NCI-H510A treated with DMSO at 0.1 percent for 48 hours (cell line): ENCODE measurements around the gene F12.
"Not testable (repeated sequence)": the region's sequence is repeated elsewhere in the genome, so short reads cannot be mapped to it uniquely, and the experiment has no call there.

Source experiments
- DNase-seq: peaks from one replicate; lab custom pipeline; 2025; lab: John Stamatoyannopoulos, UW

F12 gene

DNA sequence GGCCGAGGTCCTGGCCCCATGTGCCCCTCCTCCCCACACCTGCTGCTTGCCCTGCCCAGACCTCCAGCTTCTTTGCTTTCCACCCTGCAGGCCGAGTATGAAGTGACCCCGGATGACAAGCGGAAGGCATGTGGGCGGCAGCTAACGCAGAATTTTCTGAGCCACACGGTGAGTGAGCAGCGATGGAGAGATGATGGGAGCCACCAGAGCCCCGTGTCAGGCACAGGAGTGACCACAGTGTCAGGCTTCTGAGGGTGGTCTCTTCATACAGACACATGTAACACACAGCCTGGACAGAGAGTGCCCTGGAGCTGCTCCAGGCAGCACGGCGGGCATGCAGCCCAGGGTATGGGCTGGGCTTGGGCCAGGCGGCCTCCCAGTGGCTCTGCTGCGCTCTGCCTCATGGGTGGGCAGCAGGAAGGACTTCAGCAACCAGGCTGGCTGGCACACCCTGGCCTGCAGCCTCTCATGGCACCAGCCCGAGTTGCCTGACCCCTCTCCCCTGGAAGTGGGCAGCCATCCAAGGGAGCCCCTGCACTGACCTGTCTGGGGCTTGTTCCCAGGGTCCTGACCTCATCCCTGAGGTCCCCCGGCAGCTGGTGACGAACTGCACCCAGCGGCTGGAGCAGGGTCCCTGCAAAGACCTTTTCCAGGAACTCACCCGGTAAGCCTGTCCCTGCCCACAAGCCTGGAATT is 22.9 kb upstream of the F12 start:
- DNase-seq: no peak

DNA sequence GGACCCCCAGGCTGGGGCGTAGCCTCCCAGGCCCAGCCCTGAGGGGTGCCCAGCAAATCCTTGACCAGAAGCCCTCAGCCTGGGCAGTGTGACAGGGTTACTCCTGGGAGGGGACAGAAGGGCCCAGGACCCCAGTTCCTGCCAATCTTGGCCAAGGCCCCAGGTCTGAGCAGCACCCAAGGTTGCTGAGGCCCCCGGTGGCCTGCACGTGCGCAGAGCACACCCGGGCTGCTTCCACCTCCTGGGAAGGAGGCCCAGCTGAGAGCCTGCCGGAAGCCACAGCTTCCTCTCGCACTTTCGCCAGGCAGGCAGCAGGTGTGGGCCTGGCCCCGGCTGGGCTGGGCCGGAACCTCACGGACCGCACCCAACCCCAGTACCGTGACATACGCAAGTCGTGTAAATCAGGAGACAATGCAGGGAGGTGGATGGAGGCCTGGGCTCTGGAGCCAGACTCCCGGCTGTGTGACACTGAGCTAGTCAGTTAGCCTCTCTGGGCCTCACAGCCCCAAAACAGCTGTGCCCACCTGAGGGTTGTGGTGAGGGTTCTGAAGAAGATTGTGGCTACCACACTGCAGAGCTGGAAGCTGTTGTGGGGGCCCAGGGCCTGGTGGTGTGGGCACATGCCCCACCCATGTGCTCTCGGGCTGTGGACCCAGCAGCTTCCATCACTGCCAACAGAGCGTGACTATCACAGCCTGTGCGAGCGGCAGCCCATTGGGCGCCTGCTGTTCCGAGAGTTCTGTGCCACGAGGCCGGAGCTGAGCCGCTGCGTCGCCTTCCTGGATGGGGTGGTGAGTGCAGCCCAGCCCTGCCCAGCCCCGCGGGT is 22.2 kb upstream of the F12 start:
- DNase-seq: no peak

DNA sequence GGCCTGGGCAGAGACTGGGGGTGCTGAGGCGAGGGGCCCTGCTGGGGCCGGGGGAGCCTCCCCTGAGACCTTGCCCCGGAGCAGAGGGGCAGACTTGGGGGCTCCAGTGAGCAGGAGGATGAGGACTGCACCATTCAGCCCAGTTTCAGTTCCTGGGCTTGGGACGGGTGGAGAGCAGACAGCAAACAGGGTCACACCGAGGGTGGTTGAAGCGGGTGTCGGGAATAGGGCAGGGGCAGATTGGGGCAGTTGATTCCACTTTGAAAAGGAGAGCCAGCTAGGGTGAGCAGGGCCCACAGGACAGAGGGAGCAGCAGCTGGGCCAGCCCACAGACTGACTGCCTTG is 21.6 kb upstream of the F12 start:
- DNase-seq: no peak

DNA sequence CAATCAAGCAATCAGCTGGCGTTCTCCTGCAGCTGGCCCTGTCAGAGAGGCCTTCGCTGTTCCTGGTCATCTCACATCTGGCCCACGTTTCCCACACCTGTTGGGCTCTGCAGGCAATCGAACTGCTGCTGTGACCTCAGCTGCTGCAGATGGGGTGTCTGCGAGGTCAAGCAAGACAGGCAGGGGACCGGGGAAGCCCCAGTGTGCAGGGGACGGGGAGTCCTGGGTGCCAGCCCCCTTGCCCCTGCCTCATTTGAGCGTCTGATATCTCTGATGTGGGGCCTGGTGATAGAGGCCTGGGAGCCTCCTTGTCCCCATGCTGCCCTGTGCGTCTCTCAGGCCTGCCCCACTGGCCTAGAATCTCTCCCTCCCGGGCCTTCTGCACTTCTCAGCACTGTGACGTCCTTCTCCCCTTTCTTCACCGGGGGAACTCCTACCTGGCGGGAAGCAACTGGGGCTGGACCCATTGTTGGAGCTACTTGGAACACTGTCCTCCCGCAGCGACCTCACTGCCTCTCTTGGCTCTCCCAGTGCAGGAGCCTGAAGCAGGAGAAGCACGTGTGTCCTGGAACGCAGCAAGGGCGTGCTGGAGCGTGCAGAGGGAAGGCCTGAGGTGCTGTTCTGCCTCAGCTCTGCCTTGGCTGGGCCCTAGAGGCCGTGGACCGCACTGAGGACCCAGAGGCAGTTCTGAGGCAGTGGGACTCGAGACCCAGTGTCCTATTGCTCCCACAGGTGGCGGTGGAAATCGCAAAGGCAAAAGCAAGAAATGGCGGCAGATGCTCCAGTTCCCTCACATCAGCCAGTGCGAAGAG is 21.0 kb upstream of the F12 start:
- DNase-seq: no peak

DNA sequence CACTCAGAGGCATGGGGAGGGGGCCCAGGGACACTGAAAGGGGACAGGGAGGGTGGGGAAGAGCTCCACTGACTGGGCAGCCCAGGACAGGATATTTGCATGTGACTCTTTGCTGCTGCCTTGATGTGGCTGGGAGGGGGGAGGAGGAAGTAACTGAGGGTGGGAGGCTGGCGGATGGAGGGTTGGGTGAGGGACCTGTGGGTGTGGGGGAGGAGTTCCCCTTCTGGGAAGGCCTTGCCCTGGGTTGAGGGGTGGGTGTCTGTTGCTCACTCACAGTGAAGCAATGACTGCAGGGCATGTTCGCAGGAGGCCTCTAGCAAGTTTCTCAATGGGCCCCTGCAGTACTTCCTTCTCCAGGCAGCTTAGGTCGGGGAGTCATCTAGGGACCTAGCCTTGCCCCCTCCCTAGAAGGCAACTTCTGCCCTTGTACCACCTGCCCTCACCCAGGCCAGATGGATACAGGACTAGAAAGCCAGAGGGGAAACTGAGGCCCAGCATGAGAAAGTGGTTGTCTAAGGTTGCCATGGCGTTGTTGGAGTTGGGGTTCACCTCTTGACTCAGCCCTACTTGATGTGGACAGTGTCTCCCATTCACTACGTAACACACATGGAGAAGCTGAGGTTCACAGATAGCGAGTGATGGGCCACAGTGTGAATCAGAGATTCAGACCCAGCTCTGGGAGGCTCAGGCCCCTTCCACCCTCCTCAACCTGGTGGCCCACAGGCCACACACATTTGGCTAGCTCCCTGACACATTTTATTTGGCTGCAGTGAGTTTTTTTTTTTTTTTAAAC is 20.1 kb upstream of the F12 start:
- no peak for DNase-seq

DNA sequence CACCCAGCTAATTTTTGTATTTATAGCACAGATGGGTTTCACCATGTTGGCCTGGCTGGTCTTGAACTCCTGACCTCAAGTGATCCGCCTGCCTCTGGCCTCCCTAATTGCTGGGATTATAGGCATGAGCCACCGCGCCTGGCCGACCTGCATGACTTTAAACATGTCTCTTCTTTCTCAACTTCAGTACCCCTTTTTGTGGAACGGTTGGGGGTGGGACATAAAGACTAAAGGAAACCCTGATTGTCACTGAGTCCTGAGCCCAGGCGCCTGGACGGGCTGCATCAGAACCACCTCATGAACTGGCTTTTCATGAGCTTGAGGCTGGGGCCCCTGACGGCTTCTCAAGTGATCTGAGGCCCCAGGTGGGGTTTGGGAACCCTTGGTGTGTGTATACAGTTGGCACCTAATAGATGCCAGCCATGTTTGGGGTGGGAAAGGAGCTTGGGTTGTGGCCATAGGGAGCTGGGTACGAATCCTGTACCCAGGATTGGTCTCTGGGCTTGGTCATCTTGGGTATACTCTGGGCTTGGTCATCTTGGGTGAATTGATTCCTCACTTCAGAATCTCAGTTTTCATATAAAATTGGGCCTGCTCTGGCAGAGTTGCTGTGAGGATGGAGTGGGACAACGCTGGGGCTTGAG is 19.3 kb upstream of the F12 start:
- no peak for DNase-seq

DNA sequence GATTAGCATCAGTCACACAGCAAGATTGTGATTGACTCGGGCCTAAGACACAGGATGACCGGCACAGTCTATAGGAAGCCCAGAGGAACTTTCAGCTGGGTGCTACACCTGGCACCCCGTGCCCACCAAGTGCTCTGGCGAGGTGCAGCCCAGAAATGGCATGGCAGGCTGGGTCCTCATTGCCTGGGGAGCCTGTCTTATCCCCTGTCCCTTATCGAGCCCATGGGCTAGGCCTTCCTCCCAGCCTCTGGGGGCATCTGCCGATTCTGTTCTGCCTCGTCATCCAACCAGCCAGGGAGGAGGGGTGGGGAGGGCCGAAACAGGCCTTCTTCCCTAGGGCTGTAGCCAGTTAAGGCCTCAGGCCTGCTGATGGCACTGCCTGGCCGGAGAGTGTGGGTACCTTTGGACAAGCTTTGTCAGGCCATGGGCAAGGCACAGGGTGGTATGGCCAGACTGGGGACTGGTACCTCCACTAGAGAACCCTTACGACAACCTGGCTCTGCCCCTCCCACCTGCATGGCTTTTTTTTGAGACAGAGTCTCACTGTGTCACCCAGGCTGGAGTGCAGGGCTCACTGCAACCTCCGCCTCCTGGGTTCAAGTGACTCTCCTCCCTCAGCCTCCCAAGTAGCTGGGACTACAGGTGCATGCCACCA is 18.7 kb upstream of the F12 start:
- no peak for DNase-seq

DNA sequence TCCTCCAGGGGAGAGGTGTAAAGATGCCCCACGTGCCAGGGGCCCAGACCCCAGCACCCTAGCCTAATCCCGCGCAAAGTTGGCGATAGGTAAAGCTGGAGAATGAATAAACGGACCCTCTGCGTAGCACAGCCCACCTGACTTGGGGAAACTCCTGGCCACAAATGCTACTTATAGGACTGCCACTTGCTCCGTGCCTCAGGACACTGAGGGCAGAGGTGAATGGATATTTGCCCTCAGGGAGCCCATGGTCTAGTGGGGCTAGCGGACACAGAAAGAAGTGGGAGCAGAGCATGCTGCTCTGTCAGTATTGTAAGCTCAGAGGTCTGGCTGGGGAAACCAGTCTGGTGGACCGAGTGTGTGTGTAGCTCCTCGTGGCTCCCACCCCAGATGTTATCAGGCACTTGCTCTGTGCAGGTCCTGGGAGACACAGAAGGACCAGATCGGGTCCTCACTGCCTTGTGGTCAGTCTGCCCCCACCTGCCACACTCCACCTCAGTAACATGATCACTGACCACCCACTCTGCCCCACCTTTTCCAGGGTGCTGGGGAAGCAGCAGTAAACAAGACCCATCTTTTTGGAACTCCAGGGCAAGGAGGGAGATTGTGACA is 18.0 kb upstream of the F12 start:
- DNase-seq: no peak

DNA sequence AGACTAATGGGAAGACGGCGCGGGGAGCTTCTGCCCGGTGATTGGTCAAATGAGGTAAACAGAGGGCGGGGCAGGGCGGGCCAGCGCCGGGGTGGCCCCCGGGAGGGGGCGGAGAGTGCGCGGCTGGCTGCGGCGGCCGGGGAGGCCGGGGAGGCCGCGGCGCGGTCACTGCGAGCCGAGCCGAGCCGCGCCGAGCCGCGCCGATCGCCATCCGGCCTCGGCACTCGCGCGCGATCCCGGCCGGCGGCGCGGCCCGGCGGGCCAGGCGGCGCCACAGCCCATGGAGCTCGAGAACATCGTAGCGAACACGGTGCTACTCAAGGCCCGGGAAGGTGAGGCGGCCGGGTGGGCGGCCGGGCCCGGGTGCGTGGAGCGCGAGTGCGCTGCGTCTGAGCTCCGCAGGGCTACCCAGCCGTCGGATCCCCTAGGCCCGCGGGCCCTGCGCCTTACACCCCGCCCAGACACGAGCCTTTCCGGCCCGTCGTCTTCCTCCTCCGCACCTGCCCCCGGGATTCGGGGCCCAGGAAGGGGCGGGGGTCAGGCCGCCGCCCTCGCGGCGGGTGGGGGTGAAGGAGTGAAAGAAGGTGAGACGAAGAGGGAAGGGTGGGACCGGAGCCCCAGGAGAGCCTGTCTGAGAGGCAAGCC is 17.3 kb upstream of the F12 start, which contains the start of gene GRK6:
Gene GRK6, plus strand, starts transcription at position 111 of the 645 bp plus-strand sequence. Its CDS starts 170 bp downstream, at position 281.
- no peak for DNase-seq

DNA sequence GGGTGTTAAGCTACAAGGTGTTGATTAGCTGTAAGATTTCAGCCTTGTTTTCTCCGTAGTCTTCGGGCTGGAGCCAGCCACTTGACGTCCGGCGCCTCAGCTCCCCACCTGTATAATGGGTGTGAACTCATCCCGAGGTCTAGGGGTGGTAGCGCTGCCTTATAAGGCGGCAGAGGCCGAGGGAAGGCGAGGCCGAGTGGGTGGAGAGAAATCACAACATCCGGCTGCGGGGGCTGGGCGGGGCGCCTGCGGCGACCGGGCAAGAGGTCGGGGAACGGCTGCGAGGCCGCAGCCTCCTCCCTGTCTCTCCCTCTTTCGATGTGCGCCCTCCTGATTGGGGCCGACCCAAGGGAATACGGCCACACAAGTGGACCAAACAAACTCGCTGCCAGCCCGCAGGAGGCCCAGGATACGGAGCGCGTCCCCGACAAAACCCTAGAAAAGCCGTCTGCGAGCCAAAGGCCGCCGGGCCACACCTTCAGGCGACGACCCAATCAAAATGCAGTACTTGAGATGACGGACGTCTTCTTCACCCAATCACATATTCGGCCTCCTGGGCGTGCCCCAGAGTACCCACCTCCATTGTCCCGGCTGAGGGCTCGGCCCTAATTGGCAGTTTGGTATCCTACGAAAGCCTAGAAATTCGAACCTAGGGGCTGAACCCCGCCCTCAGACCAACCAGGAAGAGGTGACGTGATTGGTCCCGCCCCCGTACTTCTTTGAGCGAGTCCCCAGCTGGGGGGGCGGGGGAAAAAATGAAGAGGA is 16.6 kb upstream of the F12 start:
- peak; percentile 96 for DNase-seq

DNA sequence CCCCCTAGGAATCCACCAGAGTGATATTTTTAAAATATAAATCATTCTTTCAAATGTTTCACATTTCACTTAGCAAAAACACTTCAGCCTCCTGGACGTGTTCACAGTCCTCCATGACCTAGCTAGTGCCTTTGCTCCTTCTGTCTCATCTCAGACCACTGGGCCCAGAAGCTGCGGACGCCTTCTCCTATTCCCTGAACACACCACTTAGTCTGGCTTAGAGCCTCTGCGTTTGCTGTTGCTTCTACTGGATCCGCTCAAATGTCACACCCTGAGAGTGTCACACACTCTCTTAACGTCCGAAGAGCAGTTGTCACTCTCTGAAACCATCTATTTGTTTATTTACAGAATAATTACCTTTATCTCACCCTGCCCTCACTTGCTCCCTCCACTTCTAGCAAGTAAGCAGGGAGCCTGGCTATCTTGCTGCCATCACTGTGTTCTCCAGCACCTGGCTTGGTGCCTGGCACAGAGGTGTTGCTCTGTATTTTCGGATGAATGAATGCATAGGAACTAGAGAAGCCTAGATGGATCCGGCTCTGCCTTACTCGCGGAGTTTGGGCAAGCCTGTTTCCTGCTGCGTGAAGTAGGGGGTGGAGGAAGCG is 15.9 kb upstream of the F12 start:
- peak; percentile 46 for DNase-seq

DNA sequence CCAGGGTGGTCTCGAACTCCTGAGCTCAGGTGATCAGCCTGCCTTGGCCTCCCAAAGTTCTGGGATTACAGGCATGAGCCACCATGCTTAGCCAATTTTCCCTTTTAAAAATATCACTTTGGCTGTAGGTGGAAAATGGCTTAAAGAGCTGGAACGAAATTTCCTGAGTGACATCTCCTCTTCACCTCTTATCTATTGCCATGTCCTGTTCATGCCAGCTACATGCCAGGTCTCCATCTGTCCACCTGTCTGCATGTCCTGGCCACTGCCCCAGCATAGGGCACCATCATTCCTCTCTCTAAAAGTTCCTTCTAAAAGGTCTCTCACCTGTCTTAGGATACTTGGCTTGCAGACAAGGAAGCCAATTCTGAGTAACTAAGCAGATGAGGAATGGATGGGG is 14.3 kb upstream of the F12 start:
- no peak for DNase-seq

DNA sequence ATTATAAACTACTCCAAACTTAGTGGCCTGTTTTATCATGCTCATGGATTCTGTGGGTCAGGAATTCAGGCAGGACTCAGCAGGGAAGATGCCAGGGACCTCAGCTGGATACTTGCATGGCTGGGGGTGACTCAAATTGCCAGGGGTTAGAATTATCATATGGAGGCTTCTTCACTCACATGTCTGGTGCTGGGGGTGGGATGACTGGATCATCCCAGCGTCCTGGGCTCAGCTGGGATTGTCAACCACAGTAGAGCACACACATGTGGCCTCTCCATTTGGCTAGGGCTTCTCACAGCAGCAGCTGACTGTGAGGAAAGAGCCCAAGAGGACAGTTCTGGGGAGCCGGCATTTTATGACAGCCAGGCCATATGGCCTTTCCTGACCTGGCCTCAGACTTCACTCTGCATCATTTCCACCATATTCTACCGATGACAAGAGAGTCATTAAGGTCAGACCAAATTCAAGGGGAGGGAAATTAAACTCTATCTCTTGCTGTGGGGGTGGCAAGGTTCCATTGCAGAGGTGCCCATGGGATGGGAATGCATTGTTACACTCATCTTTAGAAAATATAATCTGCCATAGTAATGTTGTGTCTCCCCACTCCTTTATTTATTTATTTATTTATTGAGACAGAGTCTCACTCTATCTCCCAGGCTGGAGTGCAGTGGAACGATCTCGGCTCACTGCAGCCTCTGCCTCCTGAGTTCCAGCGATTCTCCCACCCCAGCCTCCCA is 11.9 kb upstream of the F12 start:
- DNase-seq: no peak

DNA sequence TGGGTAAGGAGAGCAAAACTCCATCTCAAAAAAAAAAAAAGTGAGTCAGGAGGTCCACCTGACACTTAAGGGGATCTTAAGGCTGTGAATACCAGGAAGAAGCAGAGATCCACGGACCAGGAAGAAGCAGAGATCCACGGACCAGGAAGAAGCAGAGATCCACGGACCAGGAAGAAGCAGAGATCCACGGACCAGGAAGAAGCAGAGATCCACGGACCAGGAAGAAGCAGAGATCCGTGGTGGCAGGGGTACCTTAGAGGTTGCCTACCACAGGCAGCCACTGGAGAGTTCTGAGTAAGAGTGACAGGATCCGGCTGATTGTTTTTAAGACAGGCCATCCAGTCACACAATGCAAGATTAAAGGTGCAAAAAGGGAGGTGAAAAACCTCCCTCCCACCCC is 11.1 kb upstream of the F12 start:
- DNase-seq: not testable (repeated sequence)

DNA sequence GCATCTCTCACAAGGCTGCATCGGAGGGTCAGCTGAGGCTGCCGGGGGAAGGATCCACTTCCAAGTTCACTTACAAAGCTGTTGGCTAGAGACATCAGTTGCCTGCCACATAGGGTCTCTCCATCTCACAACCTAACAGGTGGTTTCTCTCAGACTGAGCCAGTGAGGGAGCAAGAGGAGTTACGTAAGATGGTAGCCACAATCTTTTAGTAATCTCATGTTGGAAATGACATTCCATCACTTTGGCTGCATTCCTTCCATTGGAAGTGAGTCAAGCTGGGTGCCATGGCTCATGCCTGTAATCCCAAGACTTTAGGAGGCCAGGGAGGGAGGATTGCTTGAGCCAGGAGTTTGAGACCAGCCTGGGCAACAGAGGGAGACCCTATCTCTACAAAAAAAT is 9.7 kb upstream of the F12 start:
- no peak for DNase-seq

DNA sequence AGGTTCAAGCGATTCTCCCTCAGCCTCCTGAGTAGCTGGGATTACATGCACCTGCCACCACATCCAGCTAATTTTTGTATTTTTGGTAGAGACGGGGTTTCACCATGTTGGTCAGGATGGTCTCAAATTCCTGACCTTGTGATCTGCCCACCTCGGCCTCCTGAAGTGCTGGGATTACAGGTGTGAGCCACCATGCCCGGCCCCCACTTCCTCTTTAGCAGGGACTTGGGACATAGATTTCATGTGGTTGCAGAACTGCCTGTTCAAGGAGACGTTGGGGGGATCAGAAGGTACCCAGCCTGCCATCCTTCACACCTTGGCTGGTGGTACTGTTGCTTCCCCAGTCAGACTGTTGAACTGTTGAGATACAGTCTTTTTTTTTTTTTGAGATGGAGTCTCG is 7.7 kb upstream of the F12 start:
- not testable (repeated sequence) for DNase-seq

DNA sequence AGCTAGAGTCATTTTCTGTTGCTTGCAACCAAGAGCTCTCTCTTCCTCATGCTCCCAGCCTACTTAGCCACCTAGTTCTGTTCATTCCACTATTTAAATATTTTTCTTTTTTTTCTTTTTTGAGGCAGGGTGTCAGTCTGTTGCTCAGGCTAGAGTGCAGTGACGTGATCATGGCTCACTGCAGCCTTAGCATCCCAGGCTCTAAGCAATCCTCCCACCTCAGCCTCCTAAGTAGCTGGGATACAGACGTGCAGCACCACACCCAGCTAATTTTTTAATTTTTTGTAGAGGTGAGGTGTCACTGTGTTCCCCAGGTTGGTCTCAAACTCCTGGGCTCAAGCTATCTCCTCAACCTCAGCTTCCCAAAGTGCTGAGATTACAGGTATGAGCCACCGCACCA is 5.1 kb upstream of the F12 start:
- no peak for DNase-seq

DNA sequence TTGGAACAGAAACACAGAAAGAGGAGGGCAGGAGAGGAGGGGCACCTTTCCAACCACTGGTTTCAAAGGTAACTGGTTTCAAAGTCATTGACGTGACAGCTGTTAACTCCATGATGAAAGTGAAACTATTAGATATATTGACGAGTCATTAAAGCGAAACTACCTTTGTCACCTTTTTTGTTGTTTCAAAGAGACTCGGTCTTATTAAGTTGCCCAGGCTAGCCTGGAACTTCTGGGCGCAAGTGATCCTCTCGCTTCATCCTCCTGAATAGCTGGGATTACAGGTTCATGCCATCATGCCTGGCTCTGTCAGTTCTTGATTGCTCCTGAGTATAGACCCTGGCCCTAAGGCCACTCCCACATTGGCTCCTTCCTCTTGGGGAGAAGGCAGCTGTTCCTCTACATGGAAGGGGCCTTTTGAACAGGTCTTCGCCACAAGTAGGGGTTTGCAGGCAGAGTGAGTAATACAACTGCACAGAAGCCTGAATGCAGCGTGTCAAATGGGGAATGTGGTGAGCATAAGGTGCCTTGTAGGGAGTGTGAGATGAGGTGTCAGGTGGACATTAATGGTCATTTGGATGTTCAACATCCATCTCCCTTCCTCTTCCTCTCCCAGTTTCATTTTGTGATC is 3.4 kb upstream of the F12 start:
- no peak for DNase-seq
